GM12891 (cell line): Measurements from ENCODE around the gene CPNE7.
"Not testable (repeated sequence)": the region's sequence is repeated elsewhere in the genome, so short reads cannot be mapped to it uniquely, and the experiment has no call there.

Experiments
- DNase-seq: peaks from one replicate; pipeline ENCODE4 v3.0.0; 2011; ENCODE audit warnings: low spot score; ENCODE audit not compliant: insufficient read length
- FAIRE-seq: peaks from 2 replicates; lab custom pipeline; 2011; peaks lifted over from hg19 to GRCh38; lab: Jason Lieb, UNC
- PAX5 ChIP-seq: IDR thresholded peaks from 2 replicates; pipeline ENCODE4 v1.6.1; 2011; ENCODE audit warnings: low read length, moderate library complexity, mild to moderate bottlenecking; ENCODE audit not compliant: insufficient read depth, severe bottlenecking
- POLR2A ChIP-seq: IDR thresholded peaks from 2 replicates; pipeline ENCODE4 v1.6.1; 2011; ENCODE audit warnings: low read depth, low read length, control low read depth
- POLR2AphosphoS5 ChIP-seq: IDR thresholded peaks from 2 replicates; pipeline ENCODE4 v1.6.1; 2011; ENCODE audit warnings: low read depth, low read length, control low read depth
- POU2F2 ChIP-seq: IDR thresholded peaks from 2 replicates; pipeline ENCODE4 v1.6.1; 2011; ENCODE audit warnings: low read depth, mild to moderate bottlenecking, control low read depth, low read length, moderate library complexity
- SPI1 ChIP-seq: IDR thresholded peaks from 2 replicates; pipeline ENCODE4 v1.6.1; 2011; ENCODE audit warnings: low read depth, low read length, control low read depth
- TAF1 ChIP-seq: IDR thresholded peaks from 2 replicates; pipeline ENCODE4 v1.6.1; 2011; ENCODE audit warnings: low read depth, low read length, control low read depth

CPNE7 gene

DNA sequence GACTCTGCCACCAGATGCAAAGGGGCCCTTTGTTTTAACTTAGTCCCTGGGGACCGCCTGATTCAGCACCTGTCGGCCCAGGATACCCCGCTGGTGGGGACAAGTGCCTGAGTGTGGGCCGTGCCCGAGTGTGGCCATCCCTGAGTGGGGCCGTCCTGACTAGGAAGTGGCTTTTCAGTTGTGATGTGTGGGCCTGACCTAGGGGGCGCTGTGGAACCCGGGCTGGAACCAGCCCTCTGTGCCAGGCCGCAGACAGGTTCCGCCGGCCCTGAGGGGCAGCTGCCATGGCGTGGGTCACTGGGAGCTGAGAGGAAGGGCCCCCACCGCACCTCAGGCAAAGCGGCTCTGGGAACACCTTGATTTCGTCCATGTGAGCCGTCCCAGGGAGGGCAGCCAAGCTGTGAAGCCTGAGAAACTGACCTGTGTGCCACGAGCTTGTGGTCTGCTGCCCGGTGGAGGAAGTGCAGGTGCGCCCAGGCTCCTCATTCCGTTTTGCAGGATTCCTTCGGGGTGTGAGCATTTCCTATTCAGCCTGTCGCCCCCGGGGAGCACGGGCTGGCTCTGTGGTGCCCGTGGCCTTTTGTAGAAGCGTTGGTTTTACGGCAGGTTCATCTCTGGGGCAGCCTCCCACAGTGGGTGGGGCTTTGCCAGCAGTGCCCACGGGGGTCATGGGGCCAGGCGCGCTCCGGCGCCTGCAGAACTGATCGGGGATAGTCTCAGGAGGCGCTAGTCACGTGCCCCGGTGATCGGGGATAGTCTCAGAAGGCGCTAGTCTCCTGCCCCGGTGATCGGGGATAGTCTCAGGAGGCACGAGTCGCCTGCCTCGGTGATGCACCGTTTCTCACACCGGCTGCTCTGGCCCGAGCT is 9.8 kb upstream of the CPNE7 start:
- FAIRE-seq = no peak
- TF ChIP-seq POLR2AphosphoS5 (no peak), POLR2A (peak; percentile 56; the same call in 1 of the 2 replicates)
- DNase-seq = no peak

- DNase-seq (no peak), FAIRE-seq (no peak)
- TF ChIP-seq PAX5 (no peak), POLR2A (no peak), TAF1 (no peak), SPI1 (no peak), POLR2AphosphoS5 (no peak), POU2F2 (no peak)
Measured at GRCh38 chr16:89567656-89568594, 7.6 kb upstream of the CPNE7 start.

DNA sequence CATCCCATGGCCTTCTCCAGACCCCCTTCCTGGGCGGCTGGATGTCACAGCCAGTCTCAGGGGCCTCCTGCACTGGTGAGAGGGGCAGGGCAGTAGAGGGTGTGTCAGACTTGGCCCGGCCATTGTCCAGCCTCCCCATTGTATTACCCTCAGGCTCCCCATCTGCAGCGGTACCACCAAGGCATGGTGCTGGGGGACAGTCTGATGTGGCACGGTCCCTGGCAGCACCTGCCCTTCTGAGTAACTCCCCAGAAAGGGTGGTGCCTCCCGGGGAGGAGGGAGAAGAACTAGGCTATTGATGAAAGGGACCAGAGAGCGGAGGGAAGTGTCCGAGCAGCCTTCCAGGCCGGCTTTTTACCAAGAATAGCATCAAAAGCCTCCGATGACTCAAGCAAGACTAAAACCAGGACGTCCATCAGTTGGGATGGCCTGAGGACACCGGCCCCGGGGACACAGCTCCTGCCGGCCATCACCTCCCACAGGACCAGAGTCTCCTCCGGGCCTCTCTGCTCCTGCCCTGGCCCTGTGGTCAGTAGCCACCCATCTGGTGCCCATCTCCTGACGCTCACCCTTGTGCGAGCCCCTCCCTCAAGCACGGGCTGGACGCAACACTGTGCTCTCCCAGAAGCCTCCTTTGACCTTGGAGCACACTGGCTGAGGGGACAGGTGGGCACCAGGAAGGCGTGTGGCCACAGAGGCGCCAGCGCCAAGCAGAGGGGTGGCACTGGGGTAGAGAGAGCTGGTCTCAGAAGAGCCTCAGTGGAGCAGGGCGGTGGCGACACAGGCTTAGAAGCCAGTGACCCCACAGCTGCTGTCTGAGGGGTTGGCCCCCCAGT is 5.8 kb upstream of the CPNE7 start:
- no peak for FAIRE-seq
- no peak for TF ChIP-seq POLR2AphosphoS5

GRCh38 chr16:89570342-89570923 is 5.1 kb upstream of the CPNE7 start:
- TF ChIP-seq SPI1 = no peak
- no peak for TF ChIP-seq POU2F2
- TF ChIP-seq TAF1 = no peak
- TF ChIP-seq PAX5 = no peak
- TF ChIP-seq POLR2A = no peak
- no peak for TF ChIP-seq POLR2AphosphoS5
- FAIRE-seq = no peak
- DNase-seq = no peak

More for the DNA sequence above, 5.8 kb upstream of the CPNE7 start:
- DNase-seq = no peak

GRCh38 chr16:89570983-89571598 is 4.5 kb upstream of the CPNE7 start:
- not testable (repeated sequence) for FAIRE-seq, DNase-seq

- no peak for DNase-seq
- no peak for FAIRE-seq
- TF ChIP-seq PAX5 (no peak), POLR2AphosphoS5 (no peak), SPI1 (no peak), TAF1 (no peak), POU2F2 (no peak), POLR2A (no peak)
Measured at GRCh38 chr16:89571636-89572035, 3.9 kb upstream of the CPNE7 start.

DNA sequence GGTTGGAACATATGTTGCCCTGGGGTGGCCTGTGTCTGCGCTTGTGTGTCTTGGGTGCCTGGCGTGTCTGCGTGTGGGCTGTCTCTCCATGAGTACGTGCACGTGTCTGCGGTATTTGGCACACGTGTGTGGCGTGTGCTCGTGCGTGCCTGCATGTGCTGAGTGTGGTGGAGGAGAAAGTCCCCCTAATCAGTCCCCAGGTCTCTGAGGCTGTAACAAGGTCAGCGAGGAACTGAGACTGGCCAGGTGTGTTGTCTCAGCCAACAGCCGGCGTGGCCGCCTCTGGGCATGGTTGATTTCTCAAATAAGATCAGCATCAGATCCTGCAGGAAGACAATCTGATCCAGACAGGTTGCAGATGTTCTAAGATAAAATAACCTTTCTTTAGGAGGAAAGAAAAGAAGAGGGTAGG is 3.5 kb upstream of the CPNE7 start:
- peak; percentile 89 for FAIRE-seq
- no peak for TF ChIP-seq POLR2AphosphoS5
- TF ChIP-seq SPI1 = peak; percentile 48; the same call in 1 of the 2 replicates
- no peak for DNase-seq

- DNase-seq = no peak
- TF ChIP-seq POLR2A (no peak), SPI1 (no peak), POLR2AphosphoS5 (no peak), POU2F2 (no peak)
- FAIRE-seq = peak; percentile 41
Measured at GRCh38 chr16:89572485-89573205, 2.9 kb upstream of the CPNE7 start.
